ENCODE measurements around the gene GET3. TPM values are rescaled to one million over a fixed set of nuclear protein-coding genes. Genes with fewer than 3 reads are reported as not detected.
A peak's percentile ranks its signal among the peaks of the same experiment; 100 is the strongest.
"Not testable (repeated sequence)": the region's sequence is repeated elsewhere in the genome, so short reads cannot be mapped to it uniquely, and the experiment has no call there.

The GET3 gene
- total and polyA plus RNA-seq, 9 donors, result 26.2 to 68.1 (median 47.7) TPM

DNA sequence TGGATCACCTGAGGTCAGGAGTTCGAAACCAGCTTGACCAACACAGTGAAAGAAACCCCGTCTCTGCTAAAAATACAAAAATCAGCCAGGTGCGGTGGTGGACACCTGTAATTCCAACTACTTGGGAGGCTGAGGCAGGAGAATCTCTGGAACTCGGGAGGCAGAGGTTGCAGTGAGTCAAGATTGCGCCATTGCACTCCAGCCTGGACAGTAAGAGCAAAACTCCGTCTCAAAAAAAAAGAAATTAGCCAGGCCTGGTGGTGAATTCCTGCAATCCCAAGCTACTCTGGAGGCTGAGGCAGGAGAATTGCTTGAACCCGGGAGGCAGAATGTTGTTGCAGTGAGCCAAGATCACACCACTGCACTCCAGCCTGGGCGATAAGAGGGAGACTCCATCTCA, 28.7 kb upstream of the GET3 start:
- no peak for DNase-seq
- 89 to 93% (median 92%) methylated on average over 8 of the region's 8 CpGs for WGBS, 3 donors
- Histone ChIP-seq H3K4me3 (no peak overlapping the region), H3K27me3 (no peaks in the 10 kb centered on the region), H3K4me1 (ENCODE audit: insufficient read depth) (no peaks in the 10 kb centered on the region), H3K36me3 (no peaks in the 10 kb centered on the region), H3K27ac (no peak overlapping the region), H3K9me3 (no peaks in the 10 kb centered on the region)
- intact Hi-C loops (cut with DNase I), result no loop called here
- TF ChIP-seq POLR2A (IDR thresholded peaks at IDR 0.05) (no peak), EP300 (IDR thresholded peaks at IDR 0.05) (no peak)
- TF ChIP-seq, protein P1, sequence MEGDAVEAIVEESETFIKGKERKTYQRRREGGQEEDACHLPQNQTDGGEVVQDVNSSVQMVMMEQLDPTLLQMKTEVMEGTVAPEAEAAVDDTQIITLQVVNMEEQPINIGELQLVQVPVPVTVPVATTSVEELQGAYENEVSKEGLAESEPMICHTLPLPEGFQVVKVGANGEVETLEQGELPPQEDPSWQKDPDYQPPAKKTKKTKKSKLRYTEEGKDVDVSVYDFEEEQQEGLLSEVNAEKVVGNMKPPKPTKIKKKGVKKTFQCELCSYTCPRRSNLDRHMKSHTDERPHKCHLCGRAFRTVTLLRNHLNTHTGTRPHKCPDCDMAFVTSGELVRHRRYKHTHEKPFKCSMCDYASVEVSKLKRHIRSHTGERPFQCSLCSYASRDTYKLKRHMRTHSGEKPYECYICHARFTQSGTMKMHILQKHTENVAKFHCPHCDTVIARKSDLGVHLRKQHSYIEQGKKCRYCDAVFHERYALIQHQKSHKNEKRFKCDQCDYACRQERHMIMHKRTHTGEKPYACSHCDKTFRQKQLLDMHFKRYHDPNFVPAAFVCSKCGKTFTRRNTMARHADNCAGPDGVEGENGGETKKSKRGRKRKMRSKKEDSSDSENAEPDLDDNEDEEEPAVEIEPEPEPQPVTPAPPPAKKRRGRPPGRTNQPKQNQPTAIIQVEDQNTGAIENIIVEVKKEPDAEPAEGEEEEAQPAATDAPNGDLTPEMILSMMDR (IDR thresholded peaks at IDR 0.05), result no peak

DNA sequence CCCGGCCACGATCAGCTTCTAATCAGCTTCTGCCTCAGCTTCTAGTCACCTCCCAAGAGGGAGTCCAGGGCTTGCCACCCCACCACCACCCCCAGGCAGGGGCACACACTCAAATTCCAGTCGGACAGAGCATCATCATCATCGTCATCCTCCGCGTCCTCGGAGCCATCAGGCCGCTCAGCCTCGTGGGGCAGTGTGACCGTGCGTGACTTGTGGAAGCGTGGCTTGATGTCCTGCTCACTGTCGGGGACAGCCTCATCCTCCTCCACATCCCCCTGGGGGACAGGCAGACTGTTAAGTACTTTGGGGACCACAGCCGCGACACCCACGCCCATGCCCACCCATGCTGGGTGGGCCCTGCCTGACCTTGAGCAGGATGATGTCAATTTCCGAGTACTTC, 26.1 kb upstream of the GET3 start:
- Histone ChIP-seq H3K27me3 (no peaks in the 10 kb centered on the region), H3K4me1 (ENCODE audit: insufficient read depth) (no peaks in the 10 kb centered on the region), H3K4me3 (no peak overlapping the region), H3K36me3 (no peaks in the 10 kb centered on the region), H3K9me3 (no peaks in the 10 kb centered on the region), H3K27ac (no peak overlapping the region)
- WGBS, 3 donors, result 87 to 89% (median 87%) methylated on average over 17 of the region's 17 CpGs
- TF ChIP-seq EP300 (IDR thresholded peaks at IDR 0.05) (no peak), POLR2A (IDR thresholded peaks at IDR 0.05) (no peak)
- TF ChIP-seq, protein P1 (IDR thresholded peaks at IDR 0.05), result no peak
- DNase-seq, result no peak
- intact Hi-C loops (cut with DNase I), result no loop called here

DNA sequence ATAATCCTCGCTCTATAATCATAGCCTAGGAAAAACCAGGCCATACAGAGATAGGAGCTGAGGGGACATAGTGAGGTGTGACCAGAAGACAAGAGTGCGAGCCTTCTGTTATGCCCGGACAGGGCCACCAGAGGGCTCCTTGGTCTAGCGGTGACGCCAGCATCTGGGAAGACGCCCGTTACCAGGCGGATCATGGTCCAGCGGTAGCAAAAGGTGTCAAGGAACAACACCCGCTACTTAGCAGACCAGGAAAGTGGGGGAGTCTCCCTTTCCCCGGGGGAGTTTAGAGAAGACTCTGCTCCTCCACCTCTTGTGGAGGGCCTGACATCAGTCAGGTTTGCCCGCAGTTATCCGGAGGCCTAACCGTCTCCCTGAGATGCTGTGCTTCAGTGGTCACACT, 25.2 kb upstream of the GET3 start:
- WGBS, 3 donors, result 37 to 41% (median 40%) methylated on average over 11 to 12 of the region's 14 CpGs
- H3K4me1 ChIP-seq (ENCODE audit: insufficient read depth); H3K9me3 ChIP-seq; H3K4me3 ChIP-seq; H3K36me3 ChIP-seq; H3K27ac ChIP-seq; intact Hi-C loops (cut with DNase I); H3K27me3 ChIP-seq: not testable (repeated sequence)
- peak in 2 of 5 donors; percentile 50 to 64 for DNase-seq

DNA sequence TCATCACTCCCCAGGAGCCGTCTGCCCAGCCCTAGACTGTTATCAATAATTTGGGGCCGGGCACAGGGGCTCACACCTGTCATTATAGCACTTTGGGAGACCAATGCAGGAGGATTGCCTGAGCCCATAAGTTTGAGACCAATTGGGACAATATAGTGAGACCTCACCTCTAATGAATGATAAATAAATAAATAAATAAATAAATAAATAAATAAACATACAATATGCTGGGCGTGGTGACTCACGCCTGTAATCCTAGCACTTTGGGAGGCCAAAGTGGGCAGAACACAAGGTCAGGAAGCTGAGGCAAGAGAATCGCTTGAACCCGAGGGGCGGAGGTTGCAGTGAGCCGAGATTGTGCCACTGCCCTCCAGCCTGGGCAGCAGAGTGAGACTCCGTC, 24.0 kb upstream of the GET3 start:
- 91 to 95% (median 92%) methylated on average over 9 of the region's 9 CpGs for WGBS, 3 donors
- H3K27ac ChIP-seq; intact Hi-C loops (cut with DNase I); H3K36me3 ChIP-seq; H3K27me3 ChIP-seq; H3K4me3 ChIP-seq; H3K9me3 ChIP-seq; DNase-seq; H3K4me1 ChIP-seq (ENCODE audit: insufficient read depth): not testable (repeated sequence)

DNA sequence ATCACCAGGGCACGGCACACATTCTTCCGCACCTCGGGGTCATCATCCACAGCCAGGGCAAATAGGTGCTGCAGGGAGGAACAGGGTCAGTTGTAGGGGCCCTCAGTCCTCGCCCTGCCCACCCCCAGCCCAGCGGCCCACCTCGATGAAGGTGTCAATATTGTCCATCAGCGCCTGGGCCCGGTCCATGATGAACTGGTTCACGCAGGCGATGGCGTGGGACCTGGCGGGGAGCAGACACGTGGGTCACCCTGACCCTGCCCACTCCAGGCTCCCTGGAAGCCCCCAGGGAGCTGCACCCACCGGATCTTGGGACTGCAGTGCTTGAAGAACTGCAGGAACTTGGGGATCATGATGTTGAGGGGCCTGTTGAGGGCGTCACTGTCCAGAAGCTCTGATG, 22.2 kb upstream of the GET3 start:
- Histone ChIP-seq H3K27me3 (no peaks in the 10 kb centered on the region), H3K4me1 (ENCODE audit: insufficient read depth) (peaks cover under 1% of the 10 kb centered on the region), H3K27ac (no peak overlapping the region), H3K36me3 (no peaks in the 10 kb centered on the region), H3K4me3 (no peak overlapping the region), H3K9me3 (no peaks in the 10 kb centered on the region)
- TF ChIP-seq, protein P1 (IDR thresholded peaks at IDR 0.05), result no peak
- no peak for TF ChIP-seq POLR2A (IDR thresholded peaks at IDR 0.05)
- no peak for TF ChIP-seq EP300 (IDR thresholded peaks at IDR 0.05)
- 82 to 86% (median 84%) methylated on average over 15 of the region's 15 CpGs for WGBS, 3 donors
- intact Hi-C loops (cut with DNase I), result no loop called here
- DNase-seq, result no peak

DNA sequence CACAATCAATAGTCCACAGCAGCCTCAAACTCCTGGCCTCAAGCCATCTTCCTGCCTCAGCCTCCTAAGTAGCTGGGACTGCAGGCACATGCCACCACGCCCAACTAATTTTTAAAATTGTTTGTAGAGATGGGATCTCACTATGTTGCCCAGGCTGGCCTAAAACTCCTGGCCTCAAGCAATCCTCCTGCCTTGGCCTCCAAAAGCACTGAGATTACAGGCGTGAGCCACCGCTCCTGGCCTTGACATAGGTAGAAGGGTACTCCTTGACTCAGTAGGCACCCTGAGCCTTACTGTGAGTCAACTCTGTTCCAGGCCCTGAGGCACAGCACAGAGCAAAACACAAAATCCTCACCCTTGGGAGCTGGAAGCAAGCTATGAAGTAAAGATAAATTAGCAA, 21.4 kb upstream of the GET3 start:
- no peaks in the 10 kb centered on the region for H3K9me3 ChIP-seq
- H3K4me1 ChIP-seq (ENCODE audit: insufficient read depth), result peaks cover 4% of the 10 kb centered on the region
- no peaks in the 10 kb centered on the region for H3K27me3 ChIP-seq
- H3K27ac ChIP-seq, result no peak overlapping the region
- intact Hi-C loops (cut with DNase I), result no loop called here
- H3K4me3 ChIP-seq, result no peak overlapping the region
- no peaks in the 10 kb centered on the region for H3K36me3 ChIP-seq
- WGBS, 3 donors, result 83 to 92% (median 91%) methylated on average over 3 of the region's 3 CpGs
- TF ChIP-seq, protein P1 (IDR thresholded peaks at IDR 0.05), result no peak
- no peak for TF ChIP-seq EP300 (IDR thresholded peaks at IDR 0.05)
- no peak for TF ChIP-seq POLR2A (IDR thresholded peaks at IDR 0.05)
- no peak for DNase-seq

Measured in ovary (tissue), 9 donors.